GM12878 (cell line): ENCODE data around the gene FAM120AOS. TPM values are rescaled to one million over a fixed set of nuclear protein-coding genes. Genes with fewer than 3 reads are reported as not detected.

Source experiments
- ATAC-seq: fragments of 200-7000 bp; cut with Tn5 transposase; 3 replicates; pipeline ENCODE4 v1.9.1; 2020; ENCODE audit warnings: mild to moderate bottlenecking, moderate library complexity
- BruUV-seq: library from RNA; stranded (reverse); fragments of 400-500 nt; replicated peaks from 2 replicates; lab custom pipeline; 2021; lab: Mats Ljungman, UMichigan
- CTCF ChIA-PET: fragments of 300-600 bp; sonication (Branson Sonifier 250); formaldehyde crosslinking; extraction: SDS; loops from one replicate; lab custom pipeline; 2021; ENCODE audit warnings: inconsistent platforms; lab: Yijun Ruan, JAX
- POLR2A ChIA-PET: fragments of 350-600 bp; formaldehyde crosslinking; extraction: SDS; loops from one replicate; lab custom pipeline; 2021; ENCODE audit warnings: inconsistent platforms; lab: Charles Lee
- RAD21 ChIA-PET: fragments of 300-600 bp; sonication (Branson Sonifier 250); formaldehyde crosslinking; loops from one replicate; lab custom pipeline; 2023; ENCODE audit warnings: antibody characterized with exemption; ENCODE audit not compliant: unreplicated experiment; lab: Charles Lee
- SMC1A ChIA-PET: fragments of 300-600 bp; sonication (Branson Sonifier 250); formaldehyde crosslinking; loops from one replicate; lab custom pipeline; 2023; ENCODE audit not compliant: unreplicated experiment, uncharacterized antibody; lab: Charles Lee
- DNase-seq: peaks from one replicate; pipeline ENCODE4 v3.0.0-alpha.2; 2011; ENCODE audit warnings: low read depth, low spot score
- FAIRE-seq: peaks from 3 replicates; lab custom pipeline; 2011; peaks lifted over from hg19 to GRCh38; lab: Jason Lieb, UNC
- H2AFZ ChIP-seq: 2 replicates; pipeline ENCODE4 v1.6.0; 2011; ENCODE audit warnings: low read depth, low read length, control low read depth; ENCODE audit not compliant: control insufficient read depth
- H3K27ac ChIP-seq: 2 replicates; pipeline ENCODE4 v1.5.1; 2011; ENCODE audit warnings: control low read depth; ENCODE audit not compliant: control insufficient read depth, insufficient read depth
- H3K27me3 ChIP-seq, 2 experiments: replicated peaks in 1 of 2; 2 replicates each; pipeline versions ENCODE4 v1.6.0 to v1.6.1; 2011; ENCODE audit warnings: low read length in 1 of 2; ENCODE audit not compliant: control insufficient read depth in 2 of 2, insufficient read depth in 2 of 2
- H3K36me3 ChIP-seq, 2 experiments: 2 replicates each; pipeline ENCODE4 v1.5.1; 2011; ENCODE audit warnings: low read length in 1 of 2; ENCODE audit not compliant: control insufficient read depth in 2 of 2, insufficient read depth in 2 of 2
- H3K4me1 ChIP-seq: 2 replicates; pipeline ENCODE4 v1.6.1; 2011; ENCODE audit warnings: mild to moderate bottlenecking, low read length, moderate library complexity, mixed read lengths; ENCODE audit not compliant: control insufficient read depth, insufficient read depth
- H3K4me2 ChIP-seq: 2 replicates; pipeline ENCODE4 v1.6.0; 2011; ENCODE audit warnings: control low read depth; ENCODE audit not compliant: control insufficient read depth, insufficient read depth
- H3K4me3 ChIP-seq: fragments of 200-600 bp; sonication (generic); 2 replicates; pipeline ENCODE4 v1.5.1; 2016
- H3K79me2 ChIP-seq: 2 replicates; pipeline ENCODE4 v1.6.0; 2011; ENCODE audit warnings: low read length; ENCODE audit not compliant: control insufficient read depth, insufficient read depth
- H3K9ac ChIP-seq: 2 replicates; pipeline ENCODE4 v1.8.0; 2011; ENCODE audit warnings: low read length, control low read depth, mixed read lengths; ENCODE audit not compliant: control insufficient read depth, insufficient read depth
- H3K9me3 ChIP-seq: replicated peaks from 3 replicates; pipeline ENCODE4 v1.5.1; 2011; ENCODE audit warnings: mild to moderate bottlenecking, low read length; ENCODE audit not compliant: control insufficient read depth, insufficient read depth
- H4K20me1 ChIP-seq: 2 replicates; pipeline ENCODE4 v1.6.0; 2011; ENCODE audit not compliant: control insufficient read depth, insufficient read depth
- BHLHE40 ChIP-seq, 2 experiments: fragments of 450-650 bp in 1 of 2; IDR thresholded peaks; 2 replicates each; pipeline ENCODE4 v1.6.1; 2011 to 2017; ENCODE audit warnings: low read depth in 2 of 2, borderline replicate concordance in 1 of 2, improper control_type of control experiment in 1 of 2, low read length in 1 of 2, mild to moderate bottlenecking in 1 of 2
- ESRRA ChIP-seq: IDR thresholded peaks from 2 replicates; pipeline ENCODE4 v1.6.1; 2012; ENCODE audit warnings: mild to moderate bottlenecking, low read length, improper control_type of control experiment
- HCFC1 ChIP-seq: fragments of 150-350 bp; IDR thresholded peaks from 2 replicates; pipeline ENCODE4 v1.6.1; 2014; ENCODE audit warnings: low read length
- MTA2 ChIP-seq: fragments of 450-650 bp; IDR thresholded peaks from 2 replicates; pipeline ENCODE4 v1.6.1; 2016; ENCODE audit warnings: low read depth, mild to moderate bottlenecking, moderate library complexity
- NFYB ChIP-seq: IDR thresholded peaks from 2 replicates; pipeline ENCODE4 v1.6.1; 2011; ENCODE audit warnings: low read depth, mild to moderate bottlenecking, low read length, improper control_type of control experiment, moderate library complexity; ENCODE audit not compliant: insufficient read depth
- NKRF ChIP-seq: fragments of 450-650 bp; conservative IDR thresholded peaks from 2 replicates; pipeline ENCODE4 v1.6.1; 2017; ENCODE audit warnings: mild to moderate bottlenecking, moderate library complexity
- NRF1 ChIP-seq: conservative IDR thresholded peaks from 2 replicates; pipeline ENCODE4 v1.6.1; 2011; ENCODE audit warnings: mild to moderate bottlenecking, low read depth, low read length, improper control_type of control experiment
- RCOR1 ChIP-seq: conservative IDR thresholded peaks from 2 replicates; pipeline ENCODE4 v1.6.1; 2012; ENCODE audit warnings: low read depth, low read length, improper control_type of control experiment
- SREBF1 ChIP-seq: IDR thresholded peaks from 2 replicates; pipeline ENCODE4 v1.6.1; 2012; ENCODE audit warnings: mild to moderate bottlenecking, low read length
- TARDBP ChIP-seq: IDR thresholded peaks from 2 replicates; pipeline ENCODE4 v1.6.1; 2016; ENCODE audit warnings: borderline replicate concordance
- TBL1XR1 ChIP-seq: IDR thresholded peaks from 2 replicates; pipeline ENCODE4 v1.6.1; 2012; ENCODE audit warnings: low read depth, low read length, improper control_type of control experiment
- TCF3 ChIP-seq: IDR thresholded peaks from 2 replicates; pipeline ENCODE4 v1.6.1; 2012; ENCODE audit warnings: low read depth, mild to moderate bottlenecking, low read length, borderline replicate concordance; ENCODE audit not compliant: insufficient read depth
- ZBTB40 ChIP-seq: fragments of 450-650 bp; IDR thresholded peaks from 2 replicates; pipeline ENCODE4 v1.6.1; 2016; ENCODE audit warnings: mild to moderate bottlenecking, moderate library complexity, borderline replicate concordance
- WGBS: methylation state at CpG from one replicate; pipeline ENCODE4 v1.1.6; 2016; ENCODE audit warnings: low lambda C conversion rate; ENCODE audit not compliant: insufficient replicate concordance, insufficient coverage; ENCODE audit errors: missing lambda C conversion rate; 5-methylcytosine and 5-hydroxymethylcytosine counted together
- in situ Hi-C: fragments of 300-500 bp; cut with MboI; formaldehyde crosslinking; loops from 9 replicates; pipeline ENCODE4 v1.14.3; 2018; ENCODE audit warnings: mixed read lengths
- intact Hi-C: fragments of 100-400 bp; cut with micrococcal nuclease; formaldehyde crosslinking; loops from one replicate; pipeline ENCODE4 v1.14.2; 2022; ENCODE audit not compliant: unreplicated experiment
- polyA plus RNA-seq, 11 experiments: library from polyadenylated mRNA; depleted of rRNA in 4 of 11; unstranded in 6 of 11; stranded (reverse) in 5 of 11; fragments of >200 nt; fragmentation: Nextera tagmentation in 4 of 11; fragmentation: Illumina TruSeq in 1 of 11; extraction: Ambion mirVana in 4 of 11; extraction: Trizol in 1 of 11; gene quantifications; 1 replicate in 1 of 11; 2 replicates in 10 of 11; pipeline versions ENCODE4 v1.2.1 to v1.2.3, GENCODE V29; 2011 to 2016; ENCODE audit warnings: inconsistent platforms in 2 of 11, missing spikeins in 2 of 11, low read depth in 1 of 11
- total RNA-seq, 4 experiments: library from RNA; depleted of rRNA in 3 of 4; stranded (reverse); fragments of >200 nt in 3 of 4; fragmentation: Illumina TruSeq in 1 of 4; extraction: Trizol in 1 of 4; gene quantifications; 2 replicates each; pipeline versions ENCODE4 v1.2.1 to v1.2.3, GENCODE V29; 2013 to 2021
- TF ChIP-seq, protein P1 (sequence below): IDR thresholded peaks from 2 replicates; pipeline ENCODE4 v1.6.1; 2011; ENCODE audit warnings: low read depth, mild to moderate bottlenecking, low read length, moderate library complexity, borderline replicate concordance; ENCODE audit errors: extremely low read depth

The FAM120AOS gene
- total and polyA plus RNA-seq, 10 of the 15 experiments (the other 5 are each of a cell fraction or from before 2014, with no cell fraction given): 15.9 to 55.1 (median 34.6) TPM

- WGBS: 97% methylated on average over 5 of the region's 5 CpGs
- TF ChIP-seq TARDBP (no peak), ZBTB40 (no peak), ESRRA (no peak), HCFC1 (no peak), RCOR1 (no peak), MTA2 (no peak), NFYB (no peak), TCF3 (no peak), TBL1XR1 (no peak), NKRF (no peak), NRF1 (no peak), BHLHE40 (IDR thresholded peaks at IDR 0.05; ENCODE audit: borderline replicate concordance in 1 of 2, low read depth in 2 of 2, low read length in 1 of 2) (no peak), SREBF1 (no peak)
- TF ChIP-seq, protein P1, sequence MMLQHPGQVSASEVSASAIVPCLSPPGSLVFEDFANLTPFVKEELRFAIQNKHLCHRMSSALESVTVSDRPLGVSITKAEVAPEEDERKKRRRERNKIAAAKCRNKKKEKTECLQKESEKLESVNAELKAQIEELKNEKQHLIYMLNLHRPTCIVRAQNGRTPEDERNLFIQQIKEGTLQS: no peak
- ChIA-PET SMC1A (interaction anchor here (0.6 kb wide), 1 partner anchor 200 kb away, joined by 3 read pairs; no protein-coding TSS in a partner anchor), RAD21 (no interaction called here), POLR2A (no interaction called here), CTCF (no interaction called here)
- no peak overlapping the region for H2AFZ ChIP-seq
- no peak for ATAC-seq
- DNase-seq: no peak
- intact Hi-C loops: no loop called here
- peaks cover 11% of the 10 kb centered on the region in 2 experiments for H3K36me3 ChIP-seq
- in situ Hi-C loops: no loop called here
- no TSS peak for BruUV-seq
- peaks cover 14% of the 10 kb centered on the region for H3K79me2 ChIP-seq
- H3K9me3 ChIP-seq: no peaks in the 10 kb centered on the region
- H3K4me2 ChIP-seq: no peak overlapping the region
- no peak overlapping the region for H3K9ac ChIP-seq
- H4K20me1 ChIP-seq: no peaks in the 10 kb centered on the region
- FAIRE-seq: no peak
- H3K27me3 ChIP-seq: no peaks in the 10 kb centered on the region
- no peak overlapping the region for H3K27ac ChIP-seq
- H3K4me3 ChIP-seq: no peak overlapping the region
- H3K4me1 ChIP-seq: 0 out of 2 replicates have a peak, but pooled peaks cover 3% of the 10 kb centered on the region
These were observed 34.9 kb upstream of the FAM120AOS start for GRCh38 chr9:93488244-93488643.
